GM12873 (cell line): Measurements from ENCODE around the gene GPR3.

Source experiments
- CTCF ChIP-seq: IDR thresholded peaks from 2 replicates; pipeline ENCODE4 v1.5.1; 2012; ENCODE audit warnings: low read depth, mild to moderate bottlenecking, moderate library complexity, low read length, control low read depth; ENCODE audit not compliant: insufficient read depth; ENCODE audit errors: missing control alignments

GPR3 gene

GRCh38 chr1:27383661-27384060, 8.8 kb upstream of the GPR3 start:
- TF ChIP-seq CTCF, result no peak

- TF ChIP-seq CTCF, result peak; percentile 97
Observed at GRCh38 chr1:27388337-27389005, 4.0 kb upstream of the GPR3 start.

- TF ChIP-seq CTCF, result no peak
Observed at GRCh38 chr1:27391511-27392095, 819 bp upstream of the GPR3 start.

- TF ChIP-seq CTCF, result peak; percentile 17
Observed at GRCh38 chr1:27392778-27393635, 585 bp downstream of the GPR3 start.

GRCh38 chr1:27393641-27394281, 1.3 kb downstream of the GPR3 start:
- TF ChIP-seq CTCF, result no peak

GRCh38 chr1:27394282-27394658, 1.8 kb downstream of the GPR3 start:
- TF ChIP-seq CTCF, result no peak

GRCh38 chr1:27394925-27395324, 2.5 kb downstream of the GPR3 start:
- no peak for TF ChIP-seq CTCF
